ENCODE data around the gene LHFPL6. TPM values are rescaled to one million over a fixed set of nuclear protein-coding genes. Genes with fewer than 3 reads are reported as not detected.

The LHFPL6 gene
- total and polyA plus RNA-seq, 2 experiments from 2014 or later, result 91.2 to 111 TPM

DNA sequence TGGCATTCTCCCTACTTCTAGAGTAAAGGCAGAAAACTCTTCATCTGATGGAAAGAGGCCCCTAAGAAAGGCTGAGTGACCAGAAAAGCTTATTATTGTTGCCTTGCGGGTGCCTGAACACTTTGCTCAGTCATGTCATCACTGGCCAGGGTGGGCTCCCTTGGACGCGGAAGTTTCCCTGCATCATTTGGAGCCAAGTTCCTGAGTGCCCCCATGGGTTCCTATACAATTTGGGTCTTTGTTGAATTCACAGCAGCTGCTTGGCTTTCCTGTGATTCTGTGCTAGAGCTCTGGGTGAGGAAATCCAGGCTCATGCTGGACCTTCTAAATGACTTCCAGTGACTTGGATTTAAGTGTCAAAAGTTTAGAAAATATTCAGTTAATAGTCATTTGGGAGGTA lies 232.9 kb downstream of the LHFPL6 start:
- Histone ChIP-seq H3K36me3 (ENCODE audit: low read depth) (no peaks in the 10 kb centered on the region), H4K20me1 (ENCODE audit: insufficient read depth) (no peaks in the 10 kb centered on the region), H2AFZ (no peak overlapping the region), H3K4me3 (0 out of 2 replicates have a peak overlapping the region, but pooled peaks have one; percentile 10), H3F3A (ENCODE audit: insufficient read depth) (peaks cover 19% of the 10 kb centered on the region; the same call in 1 of the 2 replicates), H3K9ac (no peak overlapping the region), H3K4me1 (ENCODE audit: insufficient read depth) (peaks cover 11% of the 10 kb centered on the region), H3K4me2 (ENCODE audit: unreplicated experiment) (peak overlapping the region; percentile 35), H3K79me2 (ENCODE audit: insufficient read depth) (peaks cover 8% of the 10 kb centered on the region; the same call in 1 of the 2 replicates), H3K9me3 (ENCODE audit: low read depth) (no peaks in the 10 kb centered on the region), H3K9me2 (ENCODE audit: insufficient read depth) (no peaks in the 10 kb centered on the region), H3K27me3 (replicated peaks; ENCODE audit: insufficient read depth) (no peaks in the 10 kb centered on the region), H3K27ac (no peak overlapping the region)
- in situ Hi-C loops (cut with MboI), result no loop called here
- TF ChIP-seq EZH2phosphoT487 (IDR thresholded peaks at IDR 0.05; ENCODE audit: insufficient read depth, low read depth), result no peak
- TF ChIP-seq EZH2 (IDR thresholded peaks at IDR 0.05; ENCODE audit: insufficient read depth, poor library complexity, severe bottlenecking), result no peak
- 98 to 100% methylated on average over 3 of the region's 3 CpGs for WGBS, 2 experiments (ENCODE audit: low coverage in 1 of 2, low lambda C conversion rate in 2 of 2, missing lambda C conversion rate in 2 of 2)
- no peak for DNase-seq

DNA sequence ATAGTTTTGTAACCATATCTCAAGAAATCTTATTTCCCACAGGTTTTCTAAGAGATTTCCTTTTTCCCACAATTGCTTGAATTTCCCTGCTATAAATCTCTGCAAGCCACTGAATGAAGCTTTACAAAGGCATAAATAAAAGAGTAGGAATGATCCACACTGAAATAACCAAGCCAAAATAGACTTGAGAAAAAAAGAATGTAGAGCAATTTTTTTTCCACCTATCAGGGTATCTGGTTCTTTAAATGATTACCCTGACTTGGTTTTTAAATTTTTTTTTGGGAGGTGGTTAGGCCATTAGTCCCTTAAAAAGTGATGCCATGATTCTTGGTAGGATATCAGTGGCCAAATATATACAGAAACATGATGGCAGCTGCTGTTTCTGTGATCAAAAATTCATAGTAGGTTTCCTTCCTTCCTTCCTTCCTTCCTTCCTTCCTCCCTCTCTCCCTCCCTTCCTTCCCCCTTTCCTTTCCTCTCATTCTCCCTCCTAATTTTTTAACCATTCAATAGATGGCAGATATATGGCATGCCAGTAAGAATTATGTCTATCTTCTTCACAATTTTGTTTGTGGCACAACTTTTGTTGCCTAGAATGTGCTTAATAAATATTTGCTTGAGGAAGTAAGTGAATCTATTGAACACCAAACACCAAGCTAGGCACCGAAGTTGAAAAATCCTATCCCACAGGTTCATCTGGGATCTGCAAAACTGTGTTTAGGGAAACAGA lies 233.7 kb downstream of the LHFPL6 start:
- H3K27ac ChIP-seq, result no peak overlapping the region
- peaks cover 16% of the 10 kb centered on the region for H3K4me1 ChIP-seq (ENCODE audit: insufficient read depth)
- H3K79me2 ChIP-seq (ENCODE audit: insufficient read depth), result peaks cover 8% of the 10 kb centered on the region; the same call in 1 of the 2 replicates
- H3K9me3 ChIP-seq (ENCODE audit: low read depth), result no peaks in the 10 kb centered on the region
- no peak overlapping the region for H3K4me2 ChIP-seq (ENCODE audit: unreplicated experiment)
- H2AFZ ChIP-seq, result no peak overlapping the region
- H3K9me2 ChIP-seq (ENCODE audit: insufficient read depth), result no peaks in the 10 kb centered on the region
- in situ Hi-C loops (cut with MboI), result no loop called here
- no peak overlapping the region for H3K9ac ChIP-seq
- no peak overlapping the region for H3K4me3 ChIP-seq
- TF ChIP-seq EZH2 (IDR thresholded peaks at IDR 0.05; ENCODE audit: insufficient read depth, poor library complexity, severe bottlenecking) (no peak), EZH2phosphoT487 (IDR thresholded peaks at IDR 0.05; ENCODE audit: insufficient read depth, low read depth) (no peak)
- no peaks in the 10 kb centered on the region for H4K20me1 ChIP-seq (ENCODE audit: insufficient read depth)
- H3F3A ChIP-seq (ENCODE audit: insufficient read depth), result peaks cover 19% of the 10 kb centered on the region; the same call in 1 of the 2 replicates
- 35 to 70% methylated on average over 1 of the region's 1 CpG for WGBS, 2 experiments (ENCODE audit: low coverage in 1 of 2, low lambda C conversion rate in 2 of 2, missing lambda C conversion rate in 2 of 2)
- no peaks in the 10 kb centered on the region for H3K36me3 ChIP-seq (ENCODE audit: low read depth)
- no peaks in the 10 kb centered on the region for H3K27me3 ChIP-seq (replicated peaks; ENCODE audit: insufficient read depth)
- DNase-seq, result no peak

- Histone ChIP-seq H4K20me1 (ENCODE audit: insufficient read depth) (no peaks in the 10 kb centered on the region), H3K4me1 (ENCODE audit: insufficient read depth) (peaks cover 15% of the 10 kb centered on the region), H3K4me3 (no peak overlapping the region), H3K27me3 (replicated peaks; ENCODE audit: insufficient read depth) (no peaks in the 10 kb centered on the region), H3K9me2 (ENCODE audit: insufficient read depth) (no peaks in the 10 kb centered on the region), H2AFZ (no peak overlapping the region), H3K9ac (no peak overlapping the region), H3K36me3 (ENCODE audit: low read depth) (no peaks in the 10 kb centered on the region), H3K79me2 (ENCODE audit: insufficient read depth) (peaks cover 13% of the 10 kb centered on the region; the same call in 1 of the 2 replicates), H3K27ac (no peak overlapping the region), H3F3A (ENCODE audit: insufficient read depth) (peaks cover 13% of the 10 kb centered on the region; the same call in 1 of the 2 replicates), H3K9me3 (ENCODE audit: low read depth) (no peaks in the 10 kb centered on the region), H3K4me2 (ENCODE audit: unreplicated experiment) (no peak overlapping the region)
- in situ Hi-C loops (cut with MboI), result no loop called here
- no peak for DNase-seq
- TF ChIP-seq EZH2 (IDR thresholded peaks at IDR 0.05; ENCODE audit: insufficient read depth, poor library complexity, severe bottlenecking), result no peak
- no peak for TF ChIP-seq EZH2phosphoT487 (IDR thresholded peaks at IDR 0.05; ENCODE audit: insufficient read depth, low read depth)
Observed at GRCh38 chr13:39365879-39366278, 237.1 kb downstream of the LHFPL6 start.

DNA sequence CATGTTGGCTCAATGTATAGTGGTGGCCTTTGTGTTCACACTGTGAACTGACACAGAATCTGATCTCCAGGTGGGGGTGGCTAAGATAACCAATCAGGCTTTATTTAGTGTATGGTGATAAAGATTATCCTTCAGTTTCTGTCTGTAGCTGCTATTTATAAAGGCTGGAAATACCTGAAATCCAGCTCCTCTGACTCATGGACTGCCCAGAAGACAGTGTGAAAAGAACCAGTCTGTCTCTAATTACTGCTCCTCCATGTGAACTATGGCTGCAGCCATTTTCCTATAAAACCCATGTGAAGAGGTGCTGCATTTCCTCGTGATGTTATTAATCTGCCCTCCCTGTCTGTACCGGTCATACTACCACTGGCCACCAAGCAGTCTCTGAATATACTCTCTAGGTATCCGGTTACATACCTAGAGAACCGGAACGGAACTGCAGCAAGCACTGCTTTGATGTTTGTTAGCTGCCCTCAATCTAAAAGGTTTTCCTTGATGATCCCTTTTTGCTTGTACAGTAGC lies 238.0 kb downstream of the LHFPL6 start:
- no peak overlapping the region for H3K27ac ChIP-seq
- H3K27me3 ChIP-seq (replicated peaks; ENCODE audit: insufficient read depth), result no peaks in the 10 kb centered on the region
- no peaks in the 10 kb centered on the region for H4K20me1 ChIP-seq (ENCODE audit: insufficient read depth)
- no peak overlapping the region for H2AFZ ChIP-seq
- no peak overlapping the region for H3K4me2 ChIP-seq (ENCODE audit: unreplicated experiment)
- no peaks in the 10 kb centered on the region for H3K9me3 ChIP-seq (ENCODE audit: low read depth)
- H3K4me1 ChIP-seq (ENCODE audit: insufficient read depth), result peaks cover 8% of the 10 kb centered on the region
- DNase-seq, result peak; percentile 41
- 76 to 79% methylated on average over 5 of the region's 5 CpGs for WGBS, 2 experiments (ENCODE audit: low coverage in 1 of 2, low lambda C conversion rate in 2 of 2, missing lambda C conversion rate in 2 of 2)
- no peaks in the 10 kb centered on the region for H3K9me2 ChIP-seq (ENCODE audit: insufficient read depth)
- TF ChIP-seq EZH2 (IDR thresholded peaks at IDR 0.05; ENCODE audit: insufficient read depth, poor library complexity, severe bottlenecking) (no peak), EZH2phosphoT487 (IDR thresholded peaks at IDR 0.05; ENCODE audit: insufficient read depth, low read depth) (no peak)
- H3K4me3 ChIP-seq, result no peak overlapping the region
- peaks cover 13% of the 10 kb centered on the region; the same call in 1 of the 2 replicates for H3K79me2 ChIP-seq (ENCODE audit: insufficient read depth)
- in situ Hi-C loops (cut with MboI), result no loop called here
- no peak overlapping the region for H3K9ac ChIP-seq
- peaks cover 4% of the 10 kb centered on the region; the same call in 1 of the 2 replicates for H3F3A ChIP-seq (ENCODE audit: insufficient read depth)
- H3K36me3 ChIP-seq (ENCODE audit: low read depth), result no peaks in the 10 kb centered on the region

All from GM23248 (cell line).